ENCODE results near the gene RAB31. TPM values are rescaled to one million over a fixed set of nuclear protein-coding genes. Genes with fewer than 3 reads are reported as not detected.
A peak's percentile ranks its signal among the peaks of the same experiment; 100 is the strongest.
"Not testable (repeated sequence)": the region's sequence is repeated elsewhere in the genome, so short reads cannot be mapped to it uniquely, and the experiment has no call there.

The RAB31 gene
- total RNA-seq, 3 donors from 2014 or later = 12.8 to 58.5 (median 27.4) TPM

- no peak for ATAC-seq
- Histone ChIP-seq H3K4me3 (no peak overlapping the region), H3K9me3 (no peaks in the 10 kb centered on the region), H3K4me1 (ENCODE audit: low read depth) (no peaks in the 10 kb centered on the region), H3K36me3 (ENCODE audit: low read depth) (no peaks in the 10 kb centered on the region)
- TF ChIP-seq, protein P1, sequence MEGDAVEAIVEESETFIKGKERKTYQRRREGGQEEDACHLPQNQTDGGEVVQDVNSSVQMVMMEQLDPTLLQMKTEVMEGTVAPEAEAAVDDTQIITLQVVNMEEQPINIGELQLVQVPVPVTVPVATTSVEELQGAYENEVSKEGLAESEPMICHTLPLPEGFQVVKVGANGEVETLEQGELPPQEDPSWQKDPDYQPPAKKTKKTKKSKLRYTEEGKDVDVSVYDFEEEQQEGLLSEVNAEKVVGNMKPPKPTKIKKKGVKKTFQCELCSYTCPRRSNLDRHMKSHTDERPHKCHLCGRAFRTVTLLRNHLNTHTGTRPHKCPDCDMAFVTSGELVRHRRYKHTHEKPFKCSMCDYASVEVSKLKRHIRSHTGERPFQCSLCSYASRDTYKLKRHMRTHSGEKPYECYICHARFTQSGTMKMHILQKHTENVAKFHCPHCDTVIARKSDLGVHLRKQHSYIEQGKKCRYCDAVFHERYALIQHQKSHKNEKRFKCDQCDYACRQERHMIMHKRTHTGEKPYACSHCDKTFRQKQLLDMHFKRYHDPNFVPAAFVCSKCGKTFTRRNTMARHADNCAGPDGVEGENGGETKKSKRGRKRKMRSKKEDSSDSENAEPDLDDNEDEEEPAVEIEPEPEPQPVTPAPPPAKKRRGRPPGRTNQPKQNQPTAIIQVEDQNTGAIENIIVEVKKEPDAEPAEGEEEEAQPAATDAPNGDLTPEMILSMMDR (IDR thresholded peaks at IDR 0.05) = no peak
- DNase-seq = no peak
- intact Hi-C loops (cut with DNase I, micrococcal nuclease) = no loop called here
Measured at GRCh38 chr18:9851511-9851910, 143.4 kb downstream of the RAB31 start.

DNA sequence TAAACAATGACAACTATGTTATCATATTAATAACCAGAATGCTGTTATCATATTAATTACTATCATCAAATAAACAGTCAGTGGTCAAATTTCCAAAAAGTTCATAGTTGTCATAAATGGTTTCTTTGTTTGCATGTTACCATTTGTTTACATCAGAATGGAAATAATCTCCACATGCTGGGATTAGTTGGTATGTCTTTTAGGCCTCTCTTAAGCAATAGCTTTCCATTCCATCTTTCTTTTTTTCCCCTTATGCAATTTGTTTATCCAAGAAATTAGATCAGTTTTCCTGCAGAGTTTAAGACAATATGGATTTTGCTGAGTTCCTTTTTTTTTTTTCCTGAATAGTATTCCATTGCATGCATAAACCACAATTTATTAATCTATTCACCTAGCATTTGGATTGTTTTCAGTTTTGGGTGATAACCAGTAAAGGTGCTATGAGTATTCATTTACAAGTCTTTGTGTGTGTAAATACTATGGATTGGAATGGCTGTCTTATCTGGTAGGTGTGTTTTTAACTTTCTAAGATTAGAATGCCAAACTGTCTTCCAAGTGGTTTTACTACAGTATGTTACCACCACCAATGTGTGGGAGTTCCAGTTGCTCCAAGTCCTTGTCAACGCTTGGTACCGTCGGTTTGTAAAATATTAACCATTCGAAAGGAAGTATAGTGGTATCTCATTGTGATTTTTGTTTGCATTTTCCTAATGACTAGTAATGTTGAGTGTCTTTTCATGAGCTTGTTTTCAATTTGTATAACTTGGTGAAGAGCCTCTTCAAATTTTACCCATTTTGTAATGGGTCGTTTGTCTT lies 144.4 kb downstream of the RAB31 start:
- TF ChIP-seq, protein P1 (IDR thresholded peaks at IDR 0.05) = no peak
- intact Hi-C loops (cut with DNase I, micrococcal nuclease) = no loop called here
- no peaks in the 10 kb centered on the region for H3K36me3 ChIP-seq (ENCODE audit: low read depth)

DNA sequence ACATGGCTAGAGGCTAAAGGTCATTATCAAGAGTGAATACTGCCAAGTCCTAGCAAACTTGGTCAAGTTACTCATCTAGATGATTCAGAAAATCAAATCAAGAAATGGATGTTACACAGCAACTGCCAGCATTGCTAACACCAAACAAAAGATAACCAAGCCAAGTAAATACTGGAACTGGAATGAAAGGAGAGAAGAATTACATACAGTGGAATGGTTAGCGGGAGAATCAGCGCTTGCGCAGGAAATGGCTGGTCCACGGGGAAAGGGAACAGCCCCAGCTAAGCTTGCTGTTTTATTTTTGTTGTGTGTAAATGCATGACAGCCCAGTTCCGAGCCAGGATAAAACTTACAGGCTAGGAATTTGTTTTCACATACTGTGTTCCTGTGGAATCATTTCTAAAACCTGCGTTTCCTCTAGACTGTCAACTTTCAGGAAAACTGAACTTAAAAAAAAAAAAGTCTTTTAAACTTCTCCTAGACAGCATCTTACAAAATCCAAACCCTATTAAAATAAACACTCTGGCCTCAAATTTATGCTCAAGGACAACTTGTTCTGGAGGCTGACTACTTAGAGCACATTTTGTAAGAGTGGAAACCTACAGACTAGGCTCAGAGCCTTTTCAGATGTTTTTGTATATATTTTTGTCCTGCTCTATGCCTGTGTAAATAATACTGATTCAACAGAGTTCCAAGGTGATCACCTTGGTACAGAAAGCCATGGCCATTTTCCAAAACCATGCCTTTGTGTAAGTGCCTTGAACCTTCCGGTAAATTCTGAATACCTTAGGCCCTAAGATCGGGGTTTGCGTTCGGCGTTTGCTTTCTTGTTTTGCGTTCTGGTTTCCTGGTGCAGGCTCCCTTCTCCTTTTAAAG lies 146.9 kb downstream of the RAB31 start:
- intact Hi-C loops (cut with DNase I, micrococcal nuclease) = no loop called here

More for the DNA sequence above, 144.4 kb downstream of the RAB31 start:
- ATAC-seq (no peak), DNase-seq (no peak)
- Histone ChIP-seq H3K4me3 (no peak overlapping the region), H3K4me1 (ENCODE audit: low read depth) (no peaks in the 10 kb centered on the region), H3K9me3 (no peaks in the 10 kb centered on the region)

DNA sequence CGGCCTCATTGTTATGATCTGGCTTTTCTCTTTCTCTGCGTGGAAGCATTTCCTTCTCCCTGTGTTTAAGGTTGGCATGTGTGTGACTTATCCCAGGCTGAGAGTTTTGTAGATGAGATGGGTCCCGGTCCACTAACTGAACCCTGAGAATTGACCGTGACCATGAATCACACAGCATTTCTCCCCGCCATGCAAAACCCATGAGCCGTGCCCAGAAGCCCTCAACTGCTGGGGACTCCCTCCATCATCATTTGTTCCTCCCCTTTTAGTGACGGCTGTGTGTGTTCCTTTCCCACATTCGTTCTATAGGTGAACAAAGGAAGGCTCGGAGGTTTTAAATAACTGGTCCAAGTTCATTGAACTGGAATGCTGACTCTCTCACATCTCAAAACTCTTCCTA lies 147.6 kb downstream of the RAB31 start:
- DNase-seq (no peak), ATAC-seq (no peak)
- Histone ChIP-seq H3K36me3 (ENCODE audit: low read depth) (no peaks in the 10 kb centered on the region), H3K4me1 (ENCODE audit: low read depth) (no peaks in the 10 kb centered on the region), H3K4me3 (no peak overlapping the region), H3K9me3 (no peaks in the 10 kb centered on the region)
- TF ChIP-seq, protein P1 (IDR thresholded peaks at IDR 0.05) = no peak
- intact Hi-C loops (cut with DNase I, micrococcal nuclease) = no loop called here

More for the DNA sequence above, 146.9 kb downstream of the RAB31 start:
- Histone ChIP-seq H3K9me3 (no peaks in the 10 kb centered on the region), H3K4me1 (ENCODE audit: low read depth) (no peaks in the 10 kb centered on the region), H3K36me3 (ENCODE audit: low read depth) (no peaks in the 10 kb centered on the region), H3K4me3 (no peak overlapping the region)
- TF ChIP-seq, protein P1 (IDR thresholded peaks at IDR 0.05) = no peak
- ATAC-seq = peak; percentile 11
- no peak for DNase-seq

DNA sequence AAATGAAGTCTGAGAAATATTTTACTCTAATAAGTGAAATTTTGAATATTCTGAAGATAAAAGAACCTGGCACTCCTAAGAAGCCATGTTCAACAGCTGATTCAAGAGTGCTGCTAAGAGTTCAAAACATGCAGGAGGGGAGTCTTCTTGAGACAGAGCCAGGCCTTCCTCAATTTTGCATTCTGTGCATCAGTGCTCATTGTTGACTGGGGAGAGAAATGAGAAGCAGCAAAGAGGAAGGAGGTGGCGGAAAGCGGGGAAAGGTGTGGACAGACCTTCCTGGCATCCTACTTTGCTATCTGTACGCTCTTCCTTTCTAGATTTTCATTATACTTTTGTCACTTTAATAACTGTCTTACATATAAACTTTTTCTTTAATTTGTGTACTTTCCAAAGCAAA lies 148.0 kb downstream of the RAB31 start:
- intact Hi-C loops (cut with DNase I, micrococcal nuclease) = no loop called here
- no peak overlapping the region for H3K4me3 ChIP-seq
- H3K9me3 ChIP-seq = no peaks in the 10 kb centered on the region
- ATAC-seq = peak; percentile 31
- DNase-seq = no peak
- no peaks in the 10 kb centered on the region for H3K4me1 ChIP-seq (ENCODE audit: low read depth)
- TF ChIP-seq, protein P1 (IDR thresholded peaks at IDR 0.05) = no peak
- H3K36me3 ChIP-seq (ENCODE audit: low read depth) = no peaks in the 10 kb centered on the region

DNA sequence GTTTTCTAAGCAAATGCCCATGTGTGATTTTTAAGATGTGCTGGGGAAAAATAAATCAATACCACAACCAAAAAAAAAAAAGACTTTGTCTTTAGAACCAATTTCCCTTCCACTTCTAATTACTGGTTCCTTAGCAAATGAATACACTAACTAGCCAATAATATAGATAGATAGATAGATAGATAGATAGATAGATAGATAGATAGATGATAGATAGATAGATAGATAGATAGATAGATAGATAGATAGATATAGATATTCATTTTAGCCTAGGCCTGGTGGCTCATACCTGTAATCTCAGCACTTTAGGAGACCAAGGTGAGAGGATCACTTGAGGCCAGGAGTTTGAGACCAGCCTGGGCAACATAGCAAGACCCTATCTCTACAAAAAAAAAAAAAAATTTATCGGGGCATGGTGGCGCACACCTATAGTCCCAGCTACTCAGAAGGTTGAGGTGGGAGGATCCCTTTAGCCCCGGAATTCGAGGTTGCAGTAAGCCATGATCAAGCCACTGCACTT lies 149.4 kb downstream of the RAB31 start:
- H3K4me3 ChIP-seq; intact Hi-C loops (cut with DNase I, micrococcal nuclease); H3K9me3 ChIP-seq; H3K4me1 ChIP-seq (ENCODE audit: low read depth); ATAC-seq; H3K36me3 ChIP-seq (ENCODE audit: low read depth); DNase-seq: not testable (repeated sequence)

All from mucosa of descending colon (tissue), 3 donors.